Ramos (cell line): ENCODE measurements around the gene KLC4.

ENCODE experiments used
- in situ Hi-C: fragments of 300-500 bp; cut with MboI; formaldehyde crosslinking; loops from one replicate; pipeline ENCODE4 v1.14.3; 2022; ENCODE audit warnings: low sequenced_read_pairs; ENCODE audit not compliant: unreplicated experiment

The KLC4 gene

GRCh38 chr6:43060755-43061633, 1.6 kb downstream of the KLC4 start:
- in situ Hi-C loops = no loop called here

- in situ Hi-C loops = no loop called here
These were observed 2.4 kb downstream of the KLC4 start for GRCh38 chr6:43061861-43062260.

- in situ Hi-C loops = no loop called here
These were observed 3.4 kb downstream of the KLC4 start for GRCh38 chr6:43062818-43063217.

GRCh38 chr6:43070028-43070632, 10.7 kb downstream of the KLC4 start:
- in situ Hi-C loops = no loop called here

GRCh38 chr6:43074847-43075669, 15.6 kb downstream of the KLC4 start:
- in situ Hi-C loops = no loop called here

- in situ Hi-C loops = no loop called here
These were observed 16.4 kb downstream of the KLC4 start, which contains the start of gene PTK7 for GRCh38 chr6:43075670-43076463. TSS of gene PTK7 (plus strand) at chr6:43076314. CDS start at chr6:43076489, 175 bp downstream.

GRCh38 chr6:43076464-43077332, 17.3 kb downstream of the KLC4 start:
- in situ Hi-C loops = no loop called here

GRCh38 chr6:43077333-43077809, 17.9 kb downstream of the KLC4 start:
- in situ Hi-C loops = no loop called here

- in situ Hi-C loops = no loop called here
These were observed 18.6 kb downstream of the KLC4 start for GRCh38 chr6:43077981-43078511.

- in situ Hi-C loops = no loop called here
These were observed 19.3 kb downstream of the KLC4 start for GRCh38 chr6:43078691-43079090.

GRCh38 chr6:43081043-43081442, 21.6 kb downstream of the KLC4 start:
- in situ Hi-C loops = loop anchor here (5.0 kb wide), 1 partner anchor 46 kb away; no protein-coding TSS in a partner anchor

GRCh38 chr6:43081922-43082321, 22.5 kb downstream of the KLC4 start:
- in situ Hi-C loops = loop anchor here (5.0 kb wide), 1 partner anchor 45 kb away; no protein-coding TSS in a partner anchor

GRCh38 chr6:43082806-43083655, 23.6 kb downstream of the KLC4 start:
- in situ Hi-C loops = loop anchor here (5.0 kb wide), 1 partner anchor 44 kb away; no protein-coding TSS in a partner anchor

GRCh38 chr6:43086022-43086658, 26.7 kb downstream of the KLC4 start:
- in situ Hi-C loops = no loop called here

- in situ Hi-C loops = no loop called here
These were observed 29.2 kb downstream of the KLC4 start for GRCh38 chr6:43088654-43089056.

GRCh38 chr6:43089467-43089866, 30.0 kb downstream of the KLC4 start:
- in situ Hi-C loops = no loop called here
